Measurements from ENCODE around the gene APPL2.
"Not testable (repeated sequence)": the region's sequence is repeated elsewhere in the genome, so short reads cannot be mapped to it uniquely, and the experiment has no call there.

APPL2 gene

GRCh38 chr12:105256011-105256410, 20.0 kb upstream of the APPL2 start:
- DNase-seq = no peak

- no peak for DNase-seq
Measured at GRCh38 chr12:105253866-105254513, 18.0 kb upstream of the APPL2 start.

GRCh38 chr12:105252901-105253300, 16.9 kb upstream of the APPL2 start:
- no peak for DNase-seq

- not testable (repeated sequence) for DNase-seq
Measured at GRCh38 chr12:105245776-105246427, 9.9 kb upstream of the APPL2 start.

- no peak for DNase-seq
Measured at GRCh38 chr12:105245291-105245690, 9.3 kb upstream of the APPL2 start.

- no peak for DNase-seq
Measured at GRCh38 chr12:105240228-105240627, 4.3 kb upstream of the APPL2 start.

- DNase-seq = no peak
Measured at GRCh38 chr12:105239304-105239703, 3.3 kb upstream of the APPL2 start.

GRCh38 chr12:105237666-105238065, 1.7 kb upstream of the APPL2 start:
- DNase-seq = no peak

- DNase-seq = no peak
Measured at GRCh38 chr12:105235281-105235731, 668 bp downstream of the APPL2 start.

GRCh38 chr12:105234197-105234596, 1.8 kb downstream of the APPL2 start:
- DNase-seq = no peak

GRCh38 chr12:105233041-105233905, 2.7 kb downstream of the APPL2 start:
- DNase-seq = no peak

GRCh38 chr12:105231396-105231795, 4.6 kb downstream of the APPL2 start:
- no peak for DNase-seq

- DNase-seq = no peak
Measured at GRCh38 chr12:105229371-105229770, 6.6 kb downstream of the APPL2 start.

GRCh38 chr12:105228966-105229365, 7.0 kb downstream of the APPL2 start:
- DNase-seq = no peak

- DNase-seq = no peak
Measured at GRCh38 chr12:105228494-105228893, 7.5 kb downstream of the APPL2 start.

GRCh38 chr12:105227879-105228278, 8.1 kb downstream of the APPL2 start:
- DNase-seq = no peak

GRCh38 chr12:105226219-105226618, 9.8 kb downstream of the APPL2 start:
- DNase-seq = peak; percentile 30

- no peak for DNase-seq
Measured at GRCh38 chr12:105225505-105226015, 10.4 kb downstream of the APPL2 start.

GRCh38 chr12:105224399-105224798, 11.6 kb downstream of the APPL2 start:
- DNase-seq = no peak

GRCh38 chr12:105223884-105224283, 12.1 kb downstream of the APPL2 start:
- DNase-seq = no peak

- DNase-seq = no peak
Measured at GRCh38 chr12:105223352-105223845, 12.6 kb downstream of the APPL2 start.

- no peak for DNase-seq
Measured at GRCh38 chr12:105222726-105223351, 13.1 kb downstream of the APPL2 start.

GRCh38 chr12:105222284-105222655, 13.7 kb downstream of the APPL2 start:
- DNase-seq = no peak
